GM18951 (cell line): ENCODE data around the gene YY2.
"Not testable (repeated sequence)": the region's sequence is repeated elsewhere in the genome, so short reads cannot be mapped to it uniquely, and the experiment has no call there.

Source experiments
- POLR2A ChIP-seq: IDR thresholded peaks from 4 replicates; pipeline ENCODE4 v1.6.1; 2011; ENCODE audit warnings: mild to moderate bottlenecking; ENCODE audit not compliant: insufficient read length, insufficient read depth; ENCODE audit errors: extremely low read depth
- in situ Hi-C: fragments of 300-500 bp; cut with MboI; formaldehyde crosslinking; loops from one replicate; pipeline ENCODE4 v1.12.0; 2022; ENCODE audit warnings: low sequenced_read_pairs, mixed read lengths, inconsistent platforms; ENCODE audit not compliant: unreplicated experiment

The YY2 gene

DNA sequence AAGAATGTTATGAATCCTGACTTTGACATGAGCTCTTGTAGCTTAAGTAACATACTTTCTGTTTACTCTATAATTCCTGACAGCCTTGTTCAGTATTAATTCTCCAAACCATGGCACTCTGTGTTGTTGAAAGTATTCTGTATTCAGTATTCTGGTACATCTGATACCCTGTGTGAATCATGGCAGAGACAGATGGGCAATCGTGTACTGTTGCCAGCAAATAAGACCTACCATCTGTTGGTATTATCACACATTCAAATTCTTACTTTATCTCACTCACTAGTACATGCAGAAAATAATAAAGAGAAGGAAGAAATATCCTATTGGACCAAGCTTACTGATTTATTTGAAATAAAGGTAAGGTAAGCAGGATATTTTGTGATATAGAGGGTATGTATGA lies 8.4 kb upstream of the YY2 start:
- TF ChIP-seq POLR2A, result no peak
- in situ Hi-C loops, result no loop called here

DNA sequence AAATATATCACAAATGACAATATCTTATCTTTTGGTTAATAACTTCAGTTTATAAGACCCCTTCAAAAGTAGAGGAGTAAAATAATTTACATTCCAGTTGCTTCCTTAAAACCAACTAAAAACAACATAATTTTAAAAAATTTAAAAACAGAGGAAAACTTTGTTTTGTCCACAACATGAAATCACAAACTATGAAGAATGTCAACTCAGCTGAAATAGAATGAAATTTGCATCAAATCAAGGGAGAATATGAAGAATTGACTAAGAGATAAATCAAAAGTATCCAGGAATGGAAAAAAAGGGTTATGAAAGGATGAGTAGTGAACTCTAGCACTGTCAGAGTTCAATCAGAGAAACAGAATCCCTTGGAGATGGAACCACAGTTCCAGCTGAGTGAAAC lies 2.2 kb upstream of the YY2 start:
- in situ Hi-C loops, result no loop called here
- no peak for TF ChIP-seq POLR2A

DNA sequence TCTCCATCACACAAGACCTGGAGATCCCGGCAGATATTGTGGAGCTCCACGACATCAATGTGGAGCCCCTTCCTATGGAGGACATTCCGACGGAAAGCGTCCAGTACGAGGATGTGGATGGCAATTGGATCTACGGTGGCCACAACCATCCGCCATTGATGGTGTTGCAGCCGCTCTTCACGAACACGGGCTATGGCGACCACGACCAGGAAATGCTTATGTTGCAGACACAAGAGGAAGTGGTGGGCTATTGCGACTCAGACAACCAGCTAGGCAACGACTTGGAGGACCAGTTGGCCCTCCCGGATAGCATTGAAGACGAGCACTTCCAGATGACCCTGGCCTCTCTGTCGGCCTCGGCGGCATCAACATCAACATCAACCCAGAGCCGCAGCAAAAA lies 717 bp downstream of the YY2 start:
- in situ Hi-C loops, result no loop called here

DNA sequence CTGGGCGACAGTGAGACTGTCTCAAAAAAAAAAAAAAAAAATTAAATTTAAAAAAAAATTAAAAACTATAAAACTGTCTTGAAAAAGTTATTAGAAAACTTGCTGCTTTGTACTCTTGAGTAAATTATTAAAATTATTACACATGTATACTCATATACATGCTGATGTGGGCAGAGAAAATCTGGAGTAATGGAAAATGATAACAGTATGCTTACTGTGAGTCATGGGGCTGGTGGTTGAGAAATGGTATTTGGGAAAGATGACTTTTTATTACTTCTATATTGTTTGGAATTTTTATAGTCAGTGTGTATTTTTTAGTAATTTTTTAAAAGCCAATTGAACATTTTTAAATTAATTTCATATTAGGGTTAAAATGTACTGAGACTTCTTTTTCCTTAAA lies 7.5 kb downstream of the YY2 start:
- in situ Hi-C loops, result no loop called here
- TF ChIP-seq POLR2A, result no peak

More for the DNA sequence above, 717 bp downstream of the YY2 start:
- TF ChIP-seq POLR2A, result no peak

GRCh38 chrX:21865436-21865835 lies 9.6 kb downstream of the YY2 start:
- in situ Hi-C loops, result no loop called here
- no peak for TF ChIP-seq POLR2A

DNA sequence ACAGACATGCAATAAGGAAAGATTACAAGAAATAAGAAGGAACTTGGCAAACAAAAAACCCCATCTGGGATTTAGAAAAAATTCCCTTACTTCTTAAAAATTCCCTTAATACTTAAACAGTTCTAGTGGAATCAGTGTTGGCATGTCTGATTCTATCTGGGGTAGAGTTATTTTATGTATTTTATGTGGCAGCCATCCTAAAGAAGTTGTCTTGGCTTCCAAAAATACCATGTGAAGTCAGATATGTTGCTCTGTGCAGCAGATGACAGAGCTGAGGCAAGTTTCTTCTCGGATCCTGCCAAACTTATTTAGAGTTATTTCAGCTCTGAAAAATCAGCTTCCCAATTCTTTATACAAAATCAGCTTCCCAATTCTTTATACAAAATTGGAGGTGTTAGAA lies 14.7 kb downstream of the YY2 start:
- in situ Hi-C loops, result no loop called here
- no peak for TF ChIP-seq POLR2A

GRCh38 chrX:21873063-21873775 lies 17.4 kb downstream of the YY2 start:
- no peak for TF ChIP-seq POLR2A
- in situ Hi-C loops, result no loop called here

GRCh38 chrX:21874182-21874581 lies 18.4 kb downstream of the YY2 start:
- in situ Hi-C loops, result not testable (repeated sequence)

- in situ Hi-C loops, result no loop called here
- TF ChIP-seq POLR2A, result no peak
These were observed 19.2 kb downstream of the YY2 start for GRCh38 chrX:21875013-21875412.

DNA sequence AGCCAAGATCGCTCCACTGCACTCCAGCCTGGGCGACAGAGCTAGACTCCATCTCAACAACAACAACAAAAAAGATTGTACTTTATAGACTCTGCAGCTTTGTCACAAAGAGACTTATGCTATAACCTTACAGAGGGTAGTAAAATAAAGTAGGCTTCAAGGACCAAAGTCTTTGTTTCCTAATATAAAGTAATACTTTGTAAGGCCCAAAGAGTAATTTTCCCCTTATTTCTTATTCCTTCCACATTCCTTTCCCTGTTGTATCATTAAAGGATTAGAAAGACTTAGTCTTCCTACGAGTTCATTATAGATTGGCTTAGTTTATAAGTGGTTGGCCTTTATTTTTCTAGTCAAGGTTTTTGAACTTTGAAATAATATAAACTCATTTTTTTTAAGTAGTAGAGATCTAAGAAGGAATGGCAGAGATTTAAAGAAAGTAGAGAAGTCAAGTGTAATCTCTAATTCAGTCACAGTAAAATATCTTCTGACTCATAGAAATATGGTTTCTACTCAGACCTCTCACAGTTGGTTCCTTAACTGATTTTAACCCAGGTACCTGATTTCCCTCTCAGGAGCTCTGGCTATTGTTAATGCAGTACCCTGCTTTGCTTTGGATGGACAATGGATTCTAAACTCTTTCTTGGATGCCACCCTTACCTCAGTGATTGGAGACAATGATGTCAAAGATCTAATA lies 26.2 kb downstream of the YY2 start:
- in situ Hi-C loops, result no loop called here
- TF ChIP-seq POLR2A, result no peak

DNA sequence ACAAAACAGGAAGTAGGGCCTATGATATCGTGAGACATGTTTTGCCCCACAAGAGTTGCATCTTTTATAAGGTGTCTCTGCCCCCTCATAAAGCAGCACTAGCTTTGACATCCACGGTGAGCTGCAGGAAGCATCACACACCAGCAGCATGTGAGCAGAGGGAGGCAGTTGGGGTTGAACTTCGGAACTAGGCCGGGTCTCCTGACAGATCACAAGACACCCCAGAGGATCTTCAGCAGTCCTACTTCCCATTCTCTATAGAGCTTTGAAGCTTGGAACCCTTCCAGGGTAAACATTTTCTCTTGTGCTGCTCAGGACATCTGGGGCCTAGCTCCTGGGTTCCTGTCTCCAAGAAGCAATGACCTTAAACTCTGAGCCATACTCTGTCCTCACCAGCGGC lies 27.5 kb downstream of the YY2 start:
- in situ Hi-C loops, result no loop called here
- TF ChIP-seq POLR2A, result no peak

DNA sequence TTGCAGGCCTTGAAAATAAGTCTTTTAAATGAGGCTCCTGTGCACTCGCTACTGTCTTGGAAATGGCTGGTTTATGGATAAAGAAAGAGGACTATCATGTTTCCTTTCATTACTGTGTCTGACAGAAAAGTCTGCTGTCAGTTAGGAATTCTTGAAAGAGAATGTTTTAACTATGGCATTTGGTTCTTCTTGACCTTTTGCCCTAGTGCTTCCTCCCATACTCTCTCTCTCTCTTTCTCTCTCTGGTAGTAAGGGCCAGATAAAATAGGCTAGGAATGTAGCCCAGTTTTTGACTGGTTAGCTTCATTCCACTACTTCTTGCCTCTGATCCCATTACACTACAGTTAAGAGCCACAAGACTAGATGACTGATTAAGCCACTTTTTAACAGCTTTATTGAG lies 29.8 kb downstream of the YY2 start:
- in situ Hi-C loops, result no loop called here
- no peak for TF ChIP-seq POLR2A

- in situ Hi-C loops, result no loop called here
These were observed 49.5 kb downstream of the YY2 start for GRCh38 chrX:21905313-21905712.

DNA sequence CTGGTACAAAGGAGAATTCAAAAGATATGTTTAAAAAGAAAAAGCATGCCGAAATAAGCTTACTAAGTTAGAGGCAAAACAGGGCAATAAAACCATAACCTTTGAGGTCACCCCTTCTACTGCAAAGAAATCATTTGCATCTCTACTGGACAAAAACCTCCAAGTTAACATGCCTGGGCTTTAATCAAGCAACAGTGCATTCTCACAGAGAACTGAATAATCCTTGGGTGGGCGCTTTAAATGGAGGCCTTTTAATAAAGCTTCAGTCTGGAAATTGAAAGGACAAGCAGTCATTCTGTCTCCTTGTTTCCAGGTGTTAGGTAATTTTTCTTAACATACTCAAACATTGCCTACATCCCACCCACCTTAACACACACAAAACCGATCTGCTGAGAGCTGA lies 50.2 kb downstream of the YY2 start:
- in situ Hi-C loops, result no loop called here
- no peak for TF ChIP-seq POLR2A

More at GRCh38 chrX:21905313-21905712, 49.5 kb downstream of the YY2 start:
- no peak for TF ChIP-seq POLR2A
